GM18909 (cell line): ENCODE data around the gene GUCD1.

Experiments
- ATAC-seq: cut with Tn5 transposase; IDR thresholded peaks from one replicate; pipeline ENCODE4 v1.9.1; 2021; ENCODE audit warnings: mild to moderate bottlenecking; ENCODE audit not compliant: unreplicated experiment, poor library complexity

The GUCD1 gene

DNA sequence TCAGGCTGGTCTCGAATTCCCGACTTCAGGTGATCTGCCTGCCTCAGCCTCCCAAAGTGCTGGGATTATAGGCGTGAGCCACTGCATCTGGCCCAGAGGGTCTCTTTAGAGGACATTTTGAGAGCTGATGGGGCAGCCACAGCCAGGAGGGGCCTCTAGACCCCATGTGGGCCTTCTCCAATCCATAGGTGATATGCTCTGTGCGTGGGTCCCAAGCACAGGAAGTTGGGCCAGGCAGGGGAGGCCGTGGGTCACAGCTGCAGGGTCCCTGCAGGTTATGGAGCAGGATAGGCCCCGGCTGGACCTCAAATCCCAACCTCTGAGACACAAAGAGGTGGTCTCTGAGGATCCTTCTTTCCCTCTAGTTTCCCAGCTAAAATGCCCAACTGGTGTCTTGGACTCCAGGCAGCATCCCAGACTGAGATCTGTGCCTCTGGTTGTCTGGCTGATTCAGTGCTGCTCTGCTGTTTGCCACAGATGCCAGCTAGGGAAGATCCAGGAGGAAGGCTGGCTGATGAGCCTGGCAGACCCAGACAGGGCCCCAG lies 36.4 kb upstream of the GUCD1 start:
- ATAC-seq, result no peak

GRCh38 chr22:24590596-24591173 lies 35.7 kb upstream of the GUCD1 start:
- ATAC-seq, result no peak

DNA sequence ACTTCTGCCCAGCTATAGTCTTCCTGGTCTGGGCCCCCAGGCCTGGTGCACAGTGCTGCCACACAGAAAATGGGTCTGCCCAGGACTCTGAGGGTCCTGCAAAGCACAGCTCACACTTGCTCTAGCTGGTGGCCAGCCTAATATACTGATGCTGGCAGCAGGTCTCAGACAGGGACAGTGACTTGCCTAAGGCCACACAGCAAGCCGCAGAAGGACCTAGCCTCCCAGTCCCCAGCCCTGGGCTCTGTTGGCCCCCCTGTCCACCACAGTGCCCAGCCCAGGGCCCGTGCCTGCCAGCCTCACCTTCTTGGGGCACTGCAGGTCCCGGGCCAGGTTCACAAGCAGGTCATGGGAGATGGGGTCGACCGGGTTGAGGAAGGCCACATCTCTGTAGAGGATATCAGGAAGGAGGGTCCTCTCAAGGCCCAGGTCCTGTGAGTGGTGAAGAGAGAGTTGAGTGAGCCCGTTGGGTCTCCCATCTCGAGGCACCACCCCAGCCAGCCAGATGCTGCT lies 34.6 kb upstream of the GUCD1 start:
- ATAC-seq, result no peak

- no peak for ATAC-seq
Observed at GRCh38 chr22:24588757-24589481, 34.0 kb upstream of the GUCD1 start.

DNA sequence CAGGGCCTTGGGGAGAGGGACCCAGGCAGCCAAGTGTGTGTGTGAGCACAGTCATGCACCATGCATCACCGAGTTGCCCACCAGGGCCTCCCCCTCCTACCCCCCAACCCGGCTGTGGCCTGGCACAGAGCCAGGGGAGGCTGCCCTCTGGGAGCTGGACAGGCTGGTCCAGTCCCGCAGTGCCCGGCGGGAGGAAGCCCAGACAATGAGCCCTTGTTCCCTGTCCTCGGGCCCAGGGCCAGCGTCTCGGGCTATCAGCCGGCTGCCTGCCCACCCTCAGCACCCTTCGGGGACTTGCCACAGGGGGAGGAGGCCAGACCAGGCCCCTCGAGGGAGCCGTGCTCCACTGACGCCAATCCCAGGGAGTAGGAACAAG lies 33.4 kb upstream of the GUCD1 start:
- ATAC-seq, result no peak

DNA sequence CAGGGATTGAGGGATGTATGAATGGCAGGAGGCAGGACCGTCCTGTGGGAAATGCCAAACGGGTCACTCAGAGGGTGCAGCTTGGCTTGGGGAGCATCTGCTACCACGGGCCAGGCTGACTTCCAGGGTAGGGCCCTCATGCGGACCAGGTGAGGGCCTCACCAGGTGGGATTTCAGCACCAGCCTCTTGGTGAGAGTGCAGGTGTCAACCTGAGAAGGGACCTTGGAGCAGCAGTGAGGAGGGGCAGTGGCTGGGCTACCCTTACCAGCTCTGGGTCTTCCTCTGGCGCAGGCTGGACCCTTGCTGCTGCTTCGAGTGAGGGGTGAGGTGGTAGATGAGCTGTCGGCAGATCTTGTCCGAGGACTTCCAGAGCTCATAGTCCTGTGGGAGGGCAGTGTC lies 33.0 kb upstream of the GUCD1 start:
- ATAC-seq, result no peak

DNA sequence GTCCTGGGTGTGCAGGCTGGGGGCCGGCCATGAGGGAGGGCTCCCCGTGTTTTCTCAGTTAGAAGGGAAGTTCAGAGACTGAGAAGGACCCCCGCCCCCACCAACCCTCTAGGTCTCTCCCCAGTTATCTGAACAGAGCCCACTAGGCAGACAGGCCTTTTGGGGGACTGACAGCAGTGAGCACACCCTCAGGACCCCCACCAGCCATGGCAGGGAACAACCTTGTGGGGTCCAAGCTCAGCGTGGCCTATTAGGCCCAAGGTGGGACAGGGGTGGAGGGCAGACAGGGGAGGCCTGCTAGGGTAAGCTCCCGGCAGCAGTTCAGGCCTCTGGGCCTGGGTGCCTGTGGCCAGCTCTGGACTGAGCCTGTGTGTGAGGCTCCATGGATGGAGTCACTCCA lies 32.3 kb upstream of the GUCD1 start:
- no peak for ATAC-seq

- ATAC-seq, result no peak
Observed at GRCh38 chr22:24585927-24586546, 31.1 kb upstream of the GUCD1 start.

- ATAC-seq, result no peak
Observed at GRCh38 chr22:24585461-24585860, 30.5 kb upstream of the GUCD1 start.

DNA sequence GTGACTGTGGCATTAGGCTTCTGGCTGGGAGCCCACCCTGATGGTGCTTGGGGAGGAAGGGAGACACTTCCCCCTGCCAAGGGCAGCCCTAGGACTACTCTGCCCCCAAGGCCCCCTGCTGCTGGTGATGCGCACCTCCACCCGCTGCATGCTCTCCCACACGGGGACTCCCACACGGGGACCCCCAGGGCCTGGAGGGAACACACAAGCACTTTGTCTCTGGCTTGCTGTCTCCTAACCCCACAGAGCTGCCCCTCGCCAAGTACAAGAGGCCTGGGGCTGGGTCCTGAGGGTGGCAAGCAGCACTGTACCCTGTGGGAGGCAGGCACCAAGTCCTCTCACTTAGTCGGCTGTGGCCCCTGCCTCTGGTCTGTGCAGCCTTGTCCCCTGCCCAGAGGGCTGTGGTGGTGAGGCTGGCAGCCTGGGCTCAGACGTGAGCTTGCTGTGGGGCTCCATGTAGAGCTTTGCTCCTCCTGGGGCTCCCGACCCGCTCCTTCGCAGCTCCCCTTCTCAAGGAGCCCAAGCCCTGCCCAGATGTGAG lies 30.0 kb upstream of the GUCD1 start:
- ATAC-seq, result no peak

GRCh38 chr22:24584166-24584790 lies 29.3 kb upstream of the GUCD1 start:
- ATAC-seq, result no peak

DNA sequence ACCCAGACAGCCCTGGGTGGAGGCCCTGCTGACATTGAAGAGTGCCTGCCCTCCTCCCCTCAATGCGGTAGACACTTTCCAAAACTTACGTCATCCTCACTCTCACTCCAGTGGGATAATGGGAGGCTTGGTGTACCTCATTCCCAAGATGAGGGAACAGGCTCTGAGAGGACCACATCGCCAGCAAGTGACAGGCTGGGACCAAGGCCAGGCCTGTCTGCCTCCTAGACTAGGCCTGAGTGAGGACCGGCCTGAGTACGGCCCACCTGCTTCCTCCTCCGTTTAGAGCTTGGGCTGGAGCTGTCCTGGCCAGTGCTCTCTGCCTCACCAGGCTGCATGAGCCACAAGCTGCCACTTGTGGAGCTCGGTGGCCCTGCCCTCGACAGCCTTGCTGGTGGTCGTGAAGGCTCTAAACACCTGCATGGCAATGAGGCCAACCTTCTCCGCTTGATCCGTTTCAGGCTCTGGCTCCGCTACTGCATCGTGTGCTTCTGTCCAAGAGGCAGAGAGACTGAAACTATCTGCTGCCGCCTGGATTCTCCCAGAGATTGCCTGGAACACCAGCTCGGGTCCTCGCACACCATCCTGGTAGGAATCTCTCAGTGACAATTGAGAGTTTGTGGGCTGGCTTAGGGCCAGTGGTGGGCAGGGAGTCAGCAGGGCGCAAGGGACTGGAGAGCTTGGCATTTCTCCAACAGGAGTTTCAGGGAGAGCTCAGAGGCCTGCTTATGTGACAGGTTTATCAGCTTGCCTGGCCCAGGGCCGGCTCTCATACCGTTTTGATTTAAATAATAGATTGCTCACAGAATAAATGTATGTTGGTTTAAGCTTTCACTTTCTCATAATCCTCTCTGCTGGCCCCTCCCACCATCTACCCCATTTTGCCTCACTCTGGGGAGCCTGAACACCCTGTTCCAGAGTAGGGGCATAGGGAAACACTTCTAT lies 28.6 kb upstream of the GUCD1 start:
- ATAC-seq, result no peak

GRCh38 chr22:24582056-24582814 lies 27.3 kb upstream of the GUCD1 start:
- ATAC-seq, result no peak

- no peak for ATAC-seq
Observed at GRCh38 chr22:24580276-24580675, 25.3 kb upstream of the GUCD1 start.

GRCh38 chr22:24579258-24579601 lies 24.3 kb upstream of the GUCD1 start:
- no peak for ATAC-seq

DNA sequence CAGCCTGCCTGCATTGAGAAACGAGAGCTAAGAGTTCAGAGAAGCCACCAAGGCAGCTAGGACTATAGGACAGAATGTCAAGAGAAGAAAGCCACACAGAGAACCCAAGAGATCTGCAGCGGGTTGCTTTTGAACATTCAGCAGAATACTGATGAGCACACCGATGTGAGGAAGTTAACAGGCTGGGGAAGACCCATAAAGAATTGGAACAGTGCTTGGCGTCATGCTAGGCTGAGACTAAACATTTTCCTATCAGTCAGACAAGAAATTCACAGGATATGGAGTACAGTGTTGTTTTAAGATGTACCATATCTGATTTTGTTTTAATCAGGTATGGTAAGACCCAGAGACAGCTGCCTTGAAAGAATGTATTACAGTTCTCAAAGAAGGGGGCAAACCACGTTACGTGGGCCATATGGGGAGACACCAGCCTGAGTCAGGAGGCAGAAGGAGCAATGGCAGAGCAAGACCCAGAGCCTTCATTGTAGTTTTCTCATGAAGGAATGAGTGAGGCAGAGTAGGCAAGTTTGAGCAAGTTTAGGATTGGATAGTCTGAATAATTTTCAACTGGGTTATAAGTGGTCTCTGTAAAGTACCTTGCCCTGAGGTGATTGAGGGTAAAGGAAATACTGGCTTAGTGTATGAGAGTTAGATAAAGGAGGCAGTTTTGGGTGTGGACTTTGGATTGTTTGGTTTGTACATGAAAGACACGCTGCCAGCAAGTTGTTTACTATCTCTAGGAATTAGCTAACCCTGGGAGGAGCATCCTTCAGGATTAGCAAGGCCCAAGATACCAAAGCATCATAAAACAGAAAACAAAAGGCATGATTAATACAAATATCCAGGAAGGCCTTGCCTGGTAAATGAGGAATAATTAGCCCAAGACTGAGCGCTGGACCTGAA lies 23.7 kb upstream of the GUCD1 start:
- no peak for ATAC-seq

DNA sequence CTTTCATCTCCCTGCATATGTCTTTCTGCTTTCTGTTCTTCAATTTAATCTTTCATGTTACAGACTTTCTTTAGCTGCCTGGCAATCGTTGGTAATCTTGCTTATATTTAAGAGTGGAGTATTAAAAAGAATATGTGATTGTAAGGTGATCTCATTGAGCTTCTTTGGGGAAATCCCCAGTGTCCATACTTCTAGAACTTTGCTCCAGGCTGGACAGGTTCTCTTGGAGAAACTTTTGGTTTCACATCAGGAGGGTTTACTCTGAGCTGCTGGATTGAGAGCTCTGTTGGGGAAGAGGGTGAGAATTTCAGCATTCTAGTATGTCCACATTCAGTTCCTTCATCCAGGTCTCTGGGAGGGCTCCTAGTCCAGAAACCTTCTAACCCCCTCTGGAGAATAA lies 21.8 kb upstream of the GUCD1 start:
- ATAC-seq, result no peak

DNA sequence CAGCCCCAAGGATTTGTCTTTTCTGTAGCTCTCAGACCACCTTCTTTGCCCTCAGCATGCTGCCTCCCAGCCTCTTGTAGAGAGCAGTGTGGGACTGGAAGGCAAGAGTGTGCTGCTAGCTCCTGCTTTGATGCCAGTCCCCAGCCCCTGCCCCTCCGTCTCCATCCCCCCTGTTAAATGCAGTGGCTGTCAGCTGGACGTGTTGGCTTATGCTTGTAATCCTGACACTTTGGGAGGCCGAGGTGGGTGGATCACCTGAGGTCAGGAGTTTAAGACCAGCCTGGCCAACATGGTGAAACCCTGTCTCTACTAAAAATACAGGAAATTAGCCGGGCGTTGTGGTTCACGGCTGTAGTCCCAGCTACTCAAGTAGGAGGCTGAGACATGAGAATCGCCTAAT lies 16.3 kb upstream of the GUCD1 start:
- ATAC-seq, result no peak
